ENCODE measurements around the gene OPTN. TPM values are rescaled to one million over a fixed set of nuclear protein-coding genes. Genes with fewer than 3 reads are reported as not detected.
A peak's percentile ranks its signal among the peaks of the same experiment; 100 is the strongest.

The OPTN gene
- total and polyA plus RNA-seq, 2 experiments from 2014 or later = 12.4 to 16.8 TPM

- Histone ChIP-seq H3K27ac (no peak within 1 kb of the TSS), H3K36me3 (no peaks in the 10 kb centered on the region), H3K27me3 (no peaks in the 10 kb centered on the region), H3K9me3 (ENCODE audit: low read depth) (no peaks in the 10 kb centered on the region), H3K4me1 (ENCODE audit: low read depth) (no peaks in the 10 kb centered on the region), H3K4me3 (peak within 1 kb of the TSS; percentile 73)
- peak; percentile 79 for TF ChIP-seq CTCF (IDR thresholded peaks at IDR 0.05; ENCODE audit: low read depth, low read length)
- peak; percentile 100 for DNase-seq (ENCODE audit: low read depth in 1 of 2, low spot score in 1 of 2)
These were observed 61.2 kb downstream of the OPTN start, which contains the start of gene MCM10 for GRCh38 chr10:13160934-13161856. MCM10 (plus strand) TSS chr10:13161558; CDS start chr10:13164203, 2,645 bp downstream.

GRCh38 chr10:13161857-13162271 lies 61.9 kb downstream of the OPTN start:
- Histone ChIP-seq H3K27me3 (no peaks in the 10 kb centered on the region), H3K36me3 (no peaks in the 10 kb centered on the region), H3K27ac (no peak overlapping the region), H3K9me3 (ENCODE audit: low read depth) (no peaks in the 10 kb centered on the region), H3K4me1 (ENCODE audit: low read depth) (no peaks in the 10 kb centered on the region), H3K4me3 (peak overlapping the region; percentile 73)
- no peak for TF ChIP-seq CTCF (IDR thresholded peaks at IDR 0.05; ENCODE audit: low read depth, low read length)
- DNase-seq (ENCODE audit: low read depth in 1 of 2, low spot score in 1 of 2) = no peak

- DNase-seq (ENCODE audit: low read depth in 1 of 2, low spot score in 1 of 2) = no peak
- H3K4me3 ChIP-seq = no peak overlapping the region
- no peaks in the 10 kb centered on the region for H3K4me1 ChIP-seq (ENCODE audit: low read depth)
- no peak for TF ChIP-seq CTCF (IDR thresholded peaks at IDR 0.05; ENCODE audit: low read depth, low read length)
- no peak overlapping the region for H3K27ac ChIP-seq
- no peaks in the 10 kb centered on the region for H3K36me3 ChIP-seq
- no peaks in the 10 kb centered on the region for H3K27me3 ChIP-seq
- no peaks in the 10 kb centered on the region for H3K9me3 ChIP-seq (ENCODE audit: low read depth)
These were observed 63.9 kb downstream of the OPTN start for GRCh38 chr10:13163859-13164258.

GRCh38 chr10:13165177-13165576 lies 65.2 kb downstream of the OPTN start:
- DNase-seq (ENCODE audit: low read depth in 1 of 2, low spot score in 1 of 2) = peak in 1 of 2 donors; percentile 15
- H3K4me3 ChIP-seq = no peak overlapping the region
- no peaks in the 10 kb centered on the region for H3K9me3 ChIP-seq (ENCODE audit: low read depth)
- TF ChIP-seq CTCF (IDR thresholded peaks at IDR 0.05; ENCODE audit: low read depth, low read length) = no peak
- H3K4me1 ChIP-seq (ENCODE audit: low read depth) = no peaks in the 10 kb centered on the region
- no peak overlapping the region for H3K27ac ChIP-seq
- H3K27me3 ChIP-seq = no peaks in the 10 kb centered on the region
- H3K36me3 ChIP-seq = no peaks in the 10 kb centered on the region

- no peaks in the 10 kb centered on the region for H3K36me3 ChIP-seq
- H3K27me3 ChIP-seq = no peaks in the 10 kb centered on the region
- H3K27ac ChIP-seq = no peak overlapping the region
- no peaks in the 10 kb centered on the region for H3K9me3 ChIP-seq (ENCODE audit: low read depth)
- no peaks in the 10 kb centered on the region for H3K4me1 ChIP-seq (ENCODE audit: low read depth)
- no peak overlapping the region for H3K4me3 ChIP-seq
- DNase-seq (ENCODE audit: low read depth in 1 of 2, low spot score in 1 of 2) = no peak
- no peak for TF ChIP-seq CTCF (IDR thresholded peaks at IDR 0.05; ENCODE audit: low read depth, low read length)
These were observed 67.6 kb downstream of the OPTN start for GRCh38 chr10:13167568-13167967.

Measured in cardiac muscle cell (in vitro differentiated cells and primary cell).